ENCODE measurements around the gene FSTL4.

FSTL4 gene

GRCh38 chr5:133478199-133478985, 133.9 kb downstream of the FSTL4 start:
- no peak for DNase-seq
- ATAC-seq = no peak

DNA sequence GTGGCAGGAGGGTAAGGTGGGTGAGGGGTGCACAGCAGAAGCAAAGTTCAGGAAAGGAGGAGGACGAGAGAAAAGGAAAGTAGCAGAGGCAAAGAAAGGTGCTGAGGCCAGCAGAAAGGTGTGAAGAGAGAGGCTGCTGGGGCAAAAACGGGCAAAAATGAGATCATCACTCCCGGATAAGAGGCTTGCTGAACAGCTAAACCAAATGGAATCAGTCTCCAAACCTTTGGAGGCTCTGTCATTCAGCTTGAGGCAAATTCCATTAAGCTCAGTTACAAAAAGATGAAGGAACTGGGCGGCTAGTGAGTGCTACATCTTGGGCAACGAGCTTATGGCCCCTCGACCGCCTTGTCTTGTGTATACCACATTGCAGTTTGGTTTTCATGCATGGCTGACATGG, 136.4 kb downstream of the FSTL4 start:
- ATAC-seq (no peak), DNase-seq (no peak)

GRCh38 chr5:133474851-133475590, 137.3 kb downstream of the FSTL4 start:
- DNase-seq = no peak

DNA sequence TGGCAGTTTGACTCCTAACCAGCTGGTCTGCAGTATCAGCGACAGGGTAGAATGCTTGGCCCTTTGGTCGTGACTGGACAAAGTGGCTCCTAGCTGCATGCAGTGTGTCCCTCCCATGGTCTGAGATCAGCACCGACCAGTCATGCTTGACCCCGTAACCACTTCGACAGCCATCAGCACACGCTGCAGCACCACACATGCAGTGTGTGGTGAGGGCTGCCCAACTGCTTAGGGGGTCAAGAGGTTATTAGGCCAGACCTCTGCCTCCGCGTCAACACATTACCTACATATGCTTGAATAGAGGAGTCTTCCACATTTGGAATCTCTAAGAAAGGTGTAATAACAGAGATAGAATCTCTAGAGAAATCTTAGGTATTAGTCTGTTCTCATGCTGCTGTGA, 139.1 kb downstream of the FSTL4 start:
- ATAC-seq = no peak
- no peak for DNase-seq

More at GRCh38 chr5:133474851-133475590, 137.3 kb downstream of the FSTL4 start:
- no peak for ATAC-seq

DNA sequence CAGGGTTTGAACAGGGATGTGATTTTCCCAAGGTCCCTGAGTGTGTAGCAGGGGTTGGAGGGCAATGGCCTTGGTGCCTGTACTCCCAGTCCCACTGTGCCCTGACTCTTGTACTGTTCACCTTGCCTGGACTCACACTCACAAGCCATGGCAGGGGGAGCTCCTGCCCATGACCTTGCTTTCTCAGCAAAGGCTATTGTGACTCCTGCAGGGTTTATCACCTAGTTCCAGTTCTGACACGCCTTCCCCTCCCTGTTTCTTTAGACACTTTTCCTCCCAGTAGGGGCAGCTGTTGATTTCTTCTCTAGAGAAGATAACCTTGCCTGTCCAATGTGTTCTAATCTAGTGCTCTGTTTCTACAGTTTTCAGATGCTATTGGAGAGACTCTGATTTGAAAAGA, 139.5 kb downstream of the FSTL4 start:
- no peak for DNase-seq
- no peak for ATAC-seq

DNA sequence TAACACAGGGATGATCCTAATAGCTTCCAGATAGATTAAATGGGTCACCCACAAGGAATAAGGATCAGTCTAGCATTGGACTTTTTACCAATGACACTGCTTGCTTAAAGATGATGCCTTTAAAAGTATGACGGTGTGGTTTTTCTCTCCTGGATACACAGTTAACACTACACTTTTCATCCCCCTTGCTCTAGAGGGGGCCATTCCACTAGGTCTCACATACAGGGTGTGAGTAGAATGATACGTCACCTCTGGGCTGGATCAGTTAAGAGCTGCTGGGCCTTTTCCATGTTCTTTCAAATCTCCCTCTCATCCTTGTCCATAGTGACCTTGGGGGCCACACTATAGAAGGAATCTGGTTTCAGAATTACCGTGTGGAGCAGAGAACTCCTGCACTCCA, 140.6 kb downstream of the FSTL4 start:
- DNase-seq = no peak
- ATAC-seq = no peak

GRCh38 chr5:133470841-133471240, 141.5 kb downstream of the FSTL4 start:
- DNase-seq (no peak), ATAC-seq (no peak)

- ATAC-seq (no peak), DNase-seq (no peak)
Observed at GRCh38 chr5:133469846-133470245, 142.5 kb downstream of the FSTL4 start.

DNA sequence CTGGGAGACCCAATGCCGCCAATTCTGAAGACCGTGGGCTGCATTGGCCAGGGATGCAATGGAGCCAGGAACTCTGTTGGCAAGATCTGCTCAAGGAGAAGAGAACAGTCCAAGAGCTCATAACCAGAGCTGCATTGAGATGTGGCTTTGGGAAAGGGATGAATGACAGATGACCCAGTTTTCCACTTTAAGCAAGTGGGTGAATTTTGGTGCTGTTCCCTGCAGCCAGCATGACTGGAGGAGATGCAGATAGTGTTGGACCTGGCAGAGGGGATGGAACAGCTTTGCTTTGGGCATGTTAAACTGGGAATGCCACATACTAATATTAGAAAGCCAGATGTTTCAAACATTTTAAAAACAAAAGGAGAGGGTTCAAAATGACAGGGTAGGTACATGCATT, 143.1 kb downstream of the FSTL4 start:
- ATAC-seq = no peak
- DNase-seq = no peak

DNA sequence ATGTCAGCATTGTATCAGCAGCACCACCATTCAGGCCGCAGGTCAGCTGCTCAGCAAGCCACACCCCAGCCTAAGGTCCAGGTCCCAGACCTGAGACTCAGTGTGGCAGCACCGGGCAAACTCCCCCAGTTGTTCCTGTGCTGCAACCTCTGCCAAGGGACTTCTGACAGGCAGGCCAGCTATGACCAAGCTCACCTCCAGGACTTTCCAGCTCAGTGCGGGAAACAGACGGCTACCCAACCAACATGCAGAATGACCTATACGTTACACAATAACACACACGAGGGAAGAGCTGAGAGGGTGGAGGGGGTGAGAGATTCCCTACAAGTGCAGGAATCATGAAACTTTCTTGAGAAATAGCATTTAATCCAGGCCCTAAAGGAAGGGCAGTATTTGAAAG, 143.7 kb downstream of the FSTL4 start:
- no peak for DNase-seq
- ATAC-seq = no peak

DNA sequence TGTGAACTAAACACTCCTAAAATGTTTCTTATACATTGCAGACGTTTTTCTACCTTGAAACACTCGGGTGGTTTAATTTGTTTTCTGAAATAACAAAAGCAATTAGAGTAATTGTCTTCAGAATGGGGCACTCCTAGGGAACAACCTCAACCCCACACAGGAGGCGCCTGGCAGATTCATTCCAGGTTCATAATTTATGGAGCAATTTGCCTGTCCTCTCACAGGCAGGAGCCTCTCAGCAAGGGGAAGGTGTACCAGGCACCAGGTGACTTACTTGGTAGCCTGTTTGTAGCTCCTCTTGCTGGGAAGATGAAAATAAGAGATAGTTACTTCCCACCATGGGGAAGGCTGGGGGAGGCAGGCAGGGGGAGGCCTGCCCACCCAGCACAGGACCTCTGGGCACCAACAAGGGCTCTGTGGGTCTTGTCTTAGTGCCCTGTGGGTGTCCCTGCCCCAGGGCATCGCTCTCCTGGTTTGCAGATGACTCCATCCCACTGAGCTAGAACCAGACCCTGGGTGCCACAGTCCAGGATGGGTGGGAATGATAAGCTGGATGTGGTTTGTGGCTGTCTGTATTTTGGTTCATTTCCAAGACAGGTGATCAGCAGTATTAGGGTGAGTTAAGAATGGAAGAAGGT, 144.4 kb downstream of the FSTL4 start:
- no peak for DNase-seq
- no peak for ATAC-seq

DNA sequence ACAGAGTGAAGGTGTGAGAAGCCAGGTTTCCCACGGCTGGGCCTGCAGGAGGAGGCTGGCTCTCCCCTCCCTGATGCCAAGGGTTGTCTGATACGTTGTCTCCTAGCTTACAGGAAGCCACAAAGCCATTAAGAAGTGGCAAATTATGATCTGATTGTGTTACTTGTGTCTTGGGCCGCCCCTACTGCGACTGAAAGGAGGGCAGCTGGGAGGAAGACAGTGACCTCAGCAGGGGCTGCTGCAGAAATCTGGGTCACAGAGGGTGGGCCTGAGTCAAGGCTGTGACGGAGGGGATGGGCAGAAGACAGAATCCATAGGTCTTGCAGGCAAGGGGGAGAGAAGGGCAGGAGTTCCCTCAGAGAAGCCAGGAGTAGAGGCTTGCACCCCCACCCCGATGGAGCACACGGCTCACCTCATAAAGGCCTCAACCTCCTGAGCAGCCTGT, 145.0 kb downstream of the FSTL4 start:
- DNase-seq (no peak), ATAC-seq (peak; percentile 8)

- ATAC-seq (peak; percentile 25), DNase-seq (no peak)
Observed at GRCh38 chr5:133466556-133467334, 145.6 kb downstream of the FSTL4 start.

DNA sequence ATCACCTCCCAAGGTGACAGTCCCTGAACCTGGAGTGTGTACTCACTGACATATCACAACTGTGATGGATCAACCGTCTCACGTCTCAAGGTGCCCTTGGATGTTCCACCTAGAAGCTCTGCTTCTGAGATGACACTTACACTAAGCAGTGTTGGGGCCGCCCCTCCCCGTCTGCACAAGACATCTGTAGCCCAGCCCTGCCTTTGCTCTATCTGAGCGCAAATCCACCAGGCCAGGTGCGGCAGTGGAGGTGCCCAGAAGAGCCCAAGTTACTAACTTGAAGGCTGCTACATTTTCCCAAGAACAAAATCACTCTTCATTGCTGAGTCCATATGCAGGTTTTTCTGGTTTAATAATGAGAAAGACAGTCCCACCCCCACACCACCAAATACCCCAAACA, 148.3 kb downstream of the FSTL4 start:
- no peak for ATAC-seq
- no peak for DNase-seq

GRCh38 chr5:133461796-133462516, 150.4 kb downstream of the FSTL4 start:
- DNase-seq = no peak
- ATAC-seq = no peak

- ATAC-seq (peak; percentile 42), DNase-seq (peak; percentile 68)
Observed at GRCh38 chr5:133460172-133460758, 152.1 kb downstream of the FSTL4 start.

DNA sequence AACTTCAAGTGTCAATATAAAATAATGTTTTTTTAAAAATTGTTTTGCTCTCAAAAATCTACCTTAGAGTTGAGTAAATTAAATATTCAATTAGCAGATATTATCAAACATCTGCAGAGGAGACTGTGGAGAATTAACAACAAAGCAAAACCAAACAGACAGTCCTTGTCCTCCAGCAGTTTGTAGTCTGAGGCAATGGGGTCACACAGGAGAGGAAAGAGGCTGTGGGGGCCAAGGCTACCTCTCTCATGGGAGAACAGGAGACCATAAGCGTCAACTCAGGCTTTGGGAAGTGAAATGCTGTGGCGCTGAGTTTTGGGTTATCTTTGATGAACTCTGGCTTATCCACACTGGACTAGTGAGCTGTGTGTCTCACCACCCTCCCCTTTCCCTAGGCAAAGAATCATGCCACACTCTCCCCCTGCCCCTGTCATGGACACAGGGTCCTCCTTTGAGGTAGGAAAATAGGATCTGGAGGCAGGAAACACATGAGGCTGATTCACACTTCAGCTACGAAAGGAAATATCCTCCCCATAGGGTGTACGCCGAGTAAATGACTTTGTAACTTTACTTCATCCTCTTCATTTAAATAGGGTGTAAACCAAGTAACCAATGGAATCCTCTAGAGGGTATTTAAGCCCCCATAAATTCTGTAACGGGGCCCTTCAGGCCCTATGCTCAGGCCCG, 152.7 kb downstream of the FSTL4 start:
- DNase-seq = no peak
- ATAC-seq = no peak

DNA sequence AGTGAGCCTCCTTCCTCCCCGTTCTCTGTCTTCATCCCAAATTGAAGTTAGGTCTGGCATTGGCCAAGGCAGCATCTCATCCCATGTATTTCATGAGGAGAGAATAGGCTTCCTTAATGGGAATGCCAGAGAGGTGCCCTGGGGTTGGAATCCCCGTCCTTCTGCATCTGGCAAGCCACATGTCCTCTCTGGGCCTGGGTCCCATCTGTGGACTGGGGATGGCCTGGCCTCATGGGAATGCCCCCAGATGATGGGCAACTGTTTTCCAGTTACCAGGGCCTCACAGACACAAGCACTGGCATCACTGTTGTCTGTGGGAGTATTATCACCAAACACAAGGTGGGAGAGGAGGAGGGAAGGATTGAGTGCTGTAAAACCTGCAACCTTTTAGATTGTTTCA, 153.9 kb downstream of the FSTL4 start:
- DNase-seq (no peak), ATAC-seq (no peak)

GRCh38 chr5:133457439-133458355, 154.6 kb downstream of the FSTL4 start:
- DNase-seq (no peak), ATAC-seq (no peak)

Data from stimulated activated naive CD8-positive, alpha-beta T cell treated with anti-CD3 and anti-CD28 coated beads, Interleukin-15, Interleukin-2, amounts not matched to agents 100 U/mL and 50 U/mL, for 24 hours (primary cell).